Endothelial cell of umbilical vein (primary cell): ENCODE measurements around the gene STAG1. TPM values are rescaled to one million over a fixed set of nuclear protein-coding genes. Genes with fewer than 3 reads are reported as not detected.

Experiments used
- BruUV-seq: library from RNA; stranded (reverse); fragments of 400-500 nt; replicated peaks from 2 replicates; lab custom pipeline; 2021; lab: Mats Ljungman, UMichigan
- CTCF ChIA-PET: fragments of 300-600, 350-600 bp; sonication (Branson Sonifier 250); formaldehyde crosslinking; loops from one replicate; lab custom pipeline; 2021; ENCODE audit warnings: antibody characterized with exemption, inconsistent platforms; lab: Charles Lee
- POLR2A ChIA-PET: fragments of 300-600, 350-600 bp; sonication (Branson Sonifier 250); formaldehyde crosslinking; loops from one replicate; lab custom pipeline; 2021; ENCODE audit warnings: antibody characterized with exemption, inconsistent platforms; lab: Charles Lee
- DNase-seq: peaks from one replicate; pipeline ENCODE4 v3.0.0-alpha.2; 2011; ENCODE audit warnings: low read depth, low spot score
- FAIRE-seq: peaks from 2 replicates; lab custom pipeline; 2011; peaks lifted over from hg19 to GRCh38; lab: Jason Lieb, UNC
- H2AFZ ChIP-seq: 2 replicates; pipeline ENCODE4 v1.6.0; 2012; ENCODE audit warnings: low read depth, low read length, control low read depth, inconsistent platforms
- H3K27ac ChIP-seq: 2 replicates; pipeline ENCODE4 v1.5.1; 2011; ENCODE audit warnings: low read depth, mild to moderate bottlenecking, control low read depth, low read length, moderate library complexity; ENCODE audit not compliant: insufficient read depth
- H3K27me3 ChIP-seq, 2 experiments: 2 replicates each; pipeline versions ENCODE4 v1.6.0 to v1.6.1; 2011; ENCODE audit warnings: low read length in 2 of 2, mixed read lengths in 1 of 2; ENCODE audit not compliant: control insufficient read depth in 2 of 2, insufficient read depth in 2 of 2
- H3K36me3 ChIP-seq, 2 experiments: 2 replicates in 1 of 2; 3 replicates in 1 of 2; pipeline ENCODE4 v1.5.1; 2011; ENCODE audit warnings: low read length in 2 of 2, mild to moderate bottlenecking in 1 of 2, moderate library complexity in 1 of 2; ENCODE audit not compliant: control insufficient read depth in 2 of 2, insufficient read depth in 2 of 2; ENCODE audit errors: extremely low read depth in 1 of 2
- H3K4me1 ChIP-seq: 3 replicates; pipeline ENCODE4 v1.5.1; 2011; ENCODE audit warnings: mild to moderate bottlenecking, low read length; ENCODE audit not compliant: control insufficient read depth, insufficient read depth; ENCODE audit errors: extremely low read depth
- H3K4me2 ChIP-seq: 2 replicates; pipeline ENCODE4 v1.6.1; 2011; ENCODE audit warnings: low read length, control low read depth, mixed read lengths; ENCODE audit not compliant: insufficient read depth
- H3K4me3 ChIP-seq, 3 experiments: fragments of 200-600 bp in 1 of 3; sonication (generic), shearing (Covaris generic) in 1 of 3; replicated peaks in 1 of 3; 2 replicates each; pipeline ENCODE4 v1.5.1; 2011 to 2016; ENCODE audit warnings: control low read depth in 3 of 3, low read length in 3 of 3, mild to moderate bottlenecking in 2 of 3, inconsistent platforms in 1 of 3, low read depth in 1 of 3, moderate library complexity in 1 of 3; ENCODE audit not compliant: insufficient read depth in 1 of 3
- H3K79me2 ChIP-seq: 2 replicates; pipeline ENCODE4 v1.6.0; 2012; ENCODE audit warnings: low read length, inconsistent platforms; ENCODE audit not compliant: control insufficient read depth, insufficient read depth
- H3K9ac ChIP-seq: replicated peaks from 2 replicates; pipeline ENCODE3; 2011; ENCODE audit warnings: low read length, control low read depth; ENCODE audit not compliant: insufficient read depth; ENCODE audit errors: extremely low read depth
- H3K9me1 ChIP-seq: replicated peaks from 3 replicates; pipeline ENCODE4 v1.6.0; 2011; ENCODE audit warnings: mild to moderate bottlenecking, low read length; ENCODE audit not compliant: control insufficient read depth, insufficient read depth; ENCODE audit errors: extremely low read depth
- H3K9me3 ChIP-seq: replicated peaks from 2 replicates; pipeline ENCODE4 v1.5.1; 2012; ENCODE audit warnings: low read length, inconsistent platforms; ENCODE audit not compliant: control insufficient read depth, insufficient read depth
- H4K20me1 ChIP-seq: replicated peaks from 2 replicates; pipeline ENCODE3; 2011; ENCODE audit warnings: mild to moderate bottlenecking, low read length; ENCODE audit not compliant: control insufficient read depth, insufficient read depth; ENCODE audit errors: extremely low read depth
- EZH2 ChIP-seq: IDR thresholded peaks from 2 replicates; pipeline ENCODE4 v1.6.1; 2012; ENCODE audit warnings: borderline replicate concordance, low read depth, mild to moderate bottlenecking, moderate library complexity, low read length, inconsistent platforms; ENCODE audit not compliant: severe bottlenecking
- FOS ChIP-seq: IDR thresholded peaks from 2 replicates; pipeline ENCODE4 v1.6.1; 2011; ENCODE audit warnings: mild to moderate bottlenecking, low read length, moderate library complexity, borderline replicate concordance; ENCODE audit not compliant: insufficient read depth
- GATA2 ChIP-seq: IDR thresholded peaks from 2 replicates; pipeline ENCODE4 v1.7.0; 2011; ENCODE audit warnings: low read depth, mild to moderate bottlenecking, moderate library complexity, mixed read lengths, low read length; ENCODE audit not compliant: insufficient read length, insufficient read depth
- JUN ChIP-seq: IDR thresholded peaks from 2 replicates; pipeline ENCODE4 v1.6.1; 2011; ENCODE audit warnings: borderline replicate concordance, low read depth; ENCODE audit not compliant: insufficient read length, insufficient read depth
- MAX ChIP-seq: IDR thresholded peaks from 2 replicates; pipeline ENCODE4 v1.6.1; 2011; ENCODE audit not compliant: insufficient read depth, insufficient read length
- MYC ChIP-seq: IDR thresholded peaks from one replicate; pipeline ENCODE4 v1.6.1; 2011; ENCODE audit warnings: mild to moderate bottlenecking, low read depth, low read length
- POLR2A ChIP-seq: IDR thresholded peaks from 2 replicates; pipeline ENCODE4 v1.6.1; 2012; ENCODE audit warnings: low read depth, mild to moderate bottlenecking, control low read depth, low read length
- POLR2AphosphoS5 ChIP-seq: IDR thresholded peaks from 2 replicates; pipeline ENCODE4 v1.6.1; 2012; ENCODE audit warnings: low read depth, mild to moderate bottlenecking, control low read depth, low read length, moderate library complexity; ENCODE audit not compliant: insufficient read depth
- dilution Hi-C: fragments of 300-500 bp; cut with MboI; formaldehyde crosslinking; loops from one replicate; pipeline ENCODE4 v1.15.0; 2019; ENCODE audit warnings: low sequenced_read_pairs; ENCODE audit not compliant: extremely low pct_ligation_motif_present
- intact Hi-C: fragments of 100-400 bp; cut with micrococcal nuclease; formaldehyde crosslinking; loops from one replicate; pipeline ENCODE4 v1.10.0; 2022
- polyA plus RNA-seq, 4 experiments: library from polyadenylated mRNA; depleted of rRNA in 3 of 4; stranded (reverse) in 3 of 4; unstranded in 1 of 4; fragments of >200 nt; gene quantifications; 2 replicates each; pipeline versions ENCODE4 v1.2.1 to v1.2.3, GENCODE V29; 2011 to 2012; ENCODE audit warnings: missing spikeins in 1 of 4
- total RNA-seq: library from RNA; stranded (reverse); gene quantifications from 2 replicates; pipeline ENCODE4 v1.2.3, GENCODE V29; 2021
- TF ChIP-seq, protein P1 (sequence below), 2 donors: IDR thresholded peaks; 1 replicate in 1 of 2; 2 replicates in 1 of 2; pipeline ENCODE4 v1.5.1; 2011; ENCODE audit warnings: low read length in 2 of 2, mild to moderate bottlenecking in 2 of 2, moderate library complexity in 2 of 2, control low read depth in 1 of 2, inconsistent platforms in 1 of 2, low read depth in 1 of 2; ENCODE audit not compliant: insufficient read depth in 1 of 2; ENCODE audit errors: extremely low read depth in 1 of 2

Gene STAG1
- total and polyA plus RNA-seq, 2 donors (not counting 3 experiments of a cell fraction or from before 2014, with no cell fraction given): 7.4 to 42.1 TPM

- Histone ChIP-seq H3K27me3 (no peaks in the 10 kb centered on the region), H4K20me1 (peaks cover 3% of the 10 kb centered on the region), H3K9ac (no peak overlapping the region), H3K9me3 (no peaks in the 10 kb centered on the region), H3K79me2 (peaks cover 58% of the 10 kb centered on the region), H3K9me1 (no peaks in the 10 kb centered on the region), H3K36me3 (no peaks in the 10 kb centered on the region), H3K4me3 (no peak overlapping the region), H2AFZ (no peak overlapping the region), H3K4me2 (no peak overlapping the region), H3K4me1 (no peaks in the 10 kb centered on the region), H3K27ac (no peak overlapping the region)
- dilution Hi-C loops (no loop called here), intact Hi-C loops (no loop called here)
- TF ChIP-seq JUN (no peak), MAX (no peak), MYC (no peak), GATA2 (no peak), POLR2A (no peak), FOS (no peak), POLR2AphosphoS5 (no peak), EZH2 (no peak)
- TF ChIP-seq, protein P1, sequence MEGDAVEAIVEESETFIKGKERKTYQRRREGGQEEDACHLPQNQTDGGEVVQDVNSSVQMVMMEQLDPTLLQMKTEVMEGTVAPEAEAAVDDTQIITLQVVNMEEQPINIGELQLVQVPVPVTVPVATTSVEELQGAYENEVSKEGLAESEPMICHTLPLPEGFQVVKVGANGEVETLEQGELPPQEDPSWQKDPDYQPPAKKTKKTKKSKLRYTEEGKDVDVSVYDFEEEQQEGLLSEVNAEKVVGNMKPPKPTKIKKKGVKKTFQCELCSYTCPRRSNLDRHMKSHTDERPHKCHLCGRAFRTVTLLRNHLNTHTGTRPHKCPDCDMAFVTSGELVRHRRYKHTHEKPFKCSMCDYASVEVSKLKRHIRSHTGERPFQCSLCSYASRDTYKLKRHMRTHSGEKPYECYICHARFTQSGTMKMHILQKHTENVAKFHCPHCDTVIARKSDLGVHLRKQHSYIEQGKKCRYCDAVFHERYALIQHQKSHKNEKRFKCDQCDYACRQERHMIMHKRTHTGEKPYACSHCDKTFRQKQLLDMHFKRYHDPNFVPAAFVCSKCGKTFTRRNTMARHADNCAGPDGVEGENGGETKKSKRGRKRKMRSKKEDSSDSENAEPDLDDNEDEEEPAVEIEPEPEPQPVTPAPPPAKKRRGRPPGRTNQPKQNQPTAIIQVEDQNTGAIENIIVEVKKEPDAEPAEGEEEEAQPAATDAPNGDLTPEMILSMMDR (IDR thresholded peaks at IDR 0.05; ENCODE audit: extremely low read depth in 1 of 2, insufficient read depth in 1 of 2, low read depth in 1 of 2, low read length in 2 of 2): no peak
- FAIRE-seq: no peak
- ChIA-PET POLR2A (no interaction called here), CTCF (interaction anchor here (1.0 kb wide), 2 partner anchors 10 to 33 kb away, joined by 3 to 4 read pairs; no protein-coding TSS in a partner anchor)
- no peak for DNase-seq
- no TSS peak for BruUV-seq
Measured at GRCh38 chr3:136639069-136639468, 113.1 kb downstream of the STAG1 start.
